Stimulated activated naive CD8-positive, alpha-beta T cell treated with anti-CD3 and anti-CD28 coated beads, Interleukin-15, Interleukin-2, amounts not matched to agents 100 ng/mL and 50 ng/mL, for 24 hours (primary cell): ENCODE measurements around the gene SLC6A12.

Experiments used
- H3K27ac Mint-ChIP-seq: one replicate; pipeline ENCODE4 v1.8.0; 2021; ENCODE audit warnings: mild to moderate bottlenecking, mixed read lengths
- H3K27me3 Mint-ChIP-seq: one replicate; pipeline ENCODE4 v1.8.0; 2021; ENCODE audit warnings: mixed read lengths
- H3K36me3 Mint-ChIP-seq: one replicate; pipeline ENCODE4 v1.8.0; 2021; ENCODE audit warnings: low read depth, mixed read lengths
- H3K4me1 Mint-ChIP-seq: one replicate; pipeline ENCODE4 v1.8.0; 2021; ENCODE audit warnings: low read depth, mixed read lengths
- H3K4me3 Mint-ChIP-seq: one replicate; pipeline ENCODE4 v1.8.0; 2021; ENCODE audit warnings: mild to moderate bottlenecking, mixed read lengths
- H3K9me3 Mint-ChIP-seq: one replicate; pipeline ENCODE4 v1.8.0; 2021; ENCODE audit warnings: mixed read lengths

SLC6A12 gene

GRCh38 chr12:203074-203461 is 10.9 kb downstream of the SLC6A12 start:
- Mint-ChIP-seq H3K36me3 (no peaks in the 10 kb centered on the region), H3K27ac (no peak overlapping the region), H3K4me3 (no peak overlapping the region), H3K9me3 (no peaks in the 10 kb centered on the region), H3K4me1 (no peaks in the 10 kb centered on the region), H3K27me3 (peaks cover 43% of the 10 kb centered on the region)

- Mint-ChIP-seq H3K27me3 (peaks cover 42% of the 10 kb centered on the region), H3K4me1 (no peaks in the 10 kb centered on the region)
Measured at GRCh38 chr12:202081-202731, 11.8 kb downstream of the SLC6A12 start.

DNA sequence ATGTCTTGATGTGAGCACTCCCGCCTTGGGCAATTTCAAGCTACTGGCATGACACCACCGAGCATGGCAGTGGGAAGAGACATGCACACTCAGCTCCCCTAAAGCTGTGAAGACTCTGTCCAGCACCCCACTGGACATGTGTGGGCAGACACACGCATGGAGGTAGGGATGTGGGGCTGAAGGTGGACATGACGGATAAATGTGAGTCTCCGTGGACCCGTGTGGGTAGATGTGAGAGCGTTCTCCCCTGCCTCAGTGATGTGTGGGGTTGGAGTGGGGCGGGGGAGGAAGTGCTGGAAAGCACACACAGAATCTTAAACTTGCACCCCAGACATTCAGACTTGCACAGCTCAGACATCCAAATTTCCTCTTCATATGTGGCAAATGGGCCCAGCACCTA is 12.6 kb downstream of the SLC6A12 start:
- Mint-ChIP-seq H3K9me3 (no peaks in the 10 kb centered on the region), H3K27ac (no peak overlapping the region), H3K36me3 (no peaks in the 10 kb centered on the region), H3K27me3 (peaks cover 38% of the 10 kb centered on the region), H3K4me3 (no peak overlapping the region), H3K4me1 (no peaks in the 10 kb centered on the region)

More at GRCh38 chr12:202081-202731, 11.8 kb downstream of the SLC6A12 start:
- H3K4me3 Mint-ChIP-seq = peak overlapping the region; percentile 20
- H3K9me3 Mint-ChIP-seq = no peaks in the 10 kb centered on the region
- H3K27ac Mint-ChIP-seq = no peak overlapping the region
- H3K36me3 Mint-ChIP-seq = no peaks in the 10 kb centered on the region

DNA sequence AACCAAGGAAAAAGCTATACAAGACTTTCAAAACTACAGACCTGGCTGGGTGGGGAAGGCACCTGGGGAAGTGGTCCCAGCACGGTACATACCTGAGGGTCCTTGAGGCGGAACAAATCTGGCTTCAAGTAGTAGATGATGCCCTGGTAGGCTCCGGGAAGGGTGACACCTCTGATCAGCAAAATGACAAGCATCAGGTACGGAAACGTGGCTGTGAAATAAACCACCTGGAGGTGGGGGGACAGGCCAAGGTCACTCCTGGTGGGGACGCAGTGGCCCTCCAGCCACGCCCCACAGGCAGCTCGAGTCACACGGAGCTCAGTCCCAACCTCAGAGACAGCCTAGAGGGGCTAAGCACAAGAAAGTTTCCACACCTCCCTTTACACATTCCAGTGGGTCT is 15.3 kb downstream of the SLC6A12 start:
- Mint-ChIP-seq H3K4me1 (no peaks in the 10 kb centered on the region), H3K27ac (no peak overlapping the region), H3K27me3 (peaks cover 19% of the 10 kb centered on the region), H3K36me3 (no peaks in the 10 kb centered on the region), H3K9me3 (no peaks in the 10 kb centered on the region), H3K4me3 (no peak overlapping the region)

DNA sequence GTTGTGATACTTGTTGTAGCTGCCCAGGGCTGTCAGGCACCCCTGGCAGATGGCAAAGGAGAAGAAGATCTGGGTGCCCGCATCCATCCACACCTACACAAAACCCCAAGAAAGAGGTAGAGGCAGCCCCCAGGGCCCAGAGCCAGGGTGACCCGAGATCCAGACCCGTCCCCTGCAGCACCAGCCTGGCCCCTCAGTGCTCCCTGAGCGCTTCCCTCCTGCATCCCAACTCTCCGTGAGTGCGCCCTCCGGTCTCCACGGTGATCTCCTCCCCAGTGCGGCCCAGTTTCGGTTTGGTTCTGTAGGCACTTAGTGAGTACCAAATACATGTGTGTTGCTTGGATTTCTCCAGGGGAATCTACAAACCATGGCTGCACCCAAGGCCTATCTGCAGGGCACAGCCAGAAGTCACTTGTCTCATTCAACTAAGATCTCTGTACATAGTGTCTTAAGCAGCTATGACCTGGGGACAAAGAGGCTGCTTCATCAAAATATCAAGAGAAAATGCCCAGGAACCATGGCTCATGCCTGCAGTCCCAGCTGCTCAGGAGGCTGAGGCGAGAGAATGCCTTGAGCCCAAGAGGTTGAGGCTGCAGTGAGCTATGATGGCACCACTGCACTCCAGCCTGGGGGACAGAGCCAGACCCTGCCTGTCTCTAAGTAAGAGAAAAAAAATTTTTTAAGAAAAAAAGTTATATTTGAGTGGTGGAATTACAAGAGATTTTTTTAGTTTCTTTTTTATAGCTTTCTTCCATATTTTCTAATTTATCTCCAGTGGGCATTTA is 15.9 kb downstream of the SLC6A12 start:
- H3K9me3 Mint-ChIP-seq = no peaks in the 10 kb centered on the region
- peaks cover 19% of the 10 kb centered on the region for H3K27me3 Mint-ChIP-seq
- no peaks in the 10 kb centered on the region for H3K4me1 Mint-ChIP-seq
- H3K4me3 Mint-ChIP-seq = no peak overlapping the region
- H3K27ac Mint-ChIP-seq = no peak overlapping the region
- no peaks in the 10 kb centered on the region for H3K36me3 Mint-ChIP-seq

- Mint-ChIP-seq H3K36me3 (no peaks in the 10 kb centered on the region), H3K27me3 (peaks cover 18% of the 10 kb centered on the region), H3K4me3 (no peak overlapping the region), H3K9me3 (no peaks in the 10 kb centered on the region), H3K4me1 (no peaks in the 10 kb centered on the region), H3K27ac (no peak overlapping the region)
Measured at GRCh38 chr12:197347-197746, 16.6 kb downstream of the SLC6A12 start.

- no peaks in the 10 kb centered on the region for H3K4me1 Mint-ChIP-seq
- H3K4me3 Mint-ChIP-seq = no peak overlapping the region
- no peak overlapping the region for H3K27ac Mint-ChIP-seq
- H3K36me3 Mint-ChIP-seq = no peaks in the 10 kb centered on the region
- H3K27me3 Mint-ChIP-seq = peaks cover 11% of the 10 kb centered on the region
- H3K9me3 Mint-ChIP-seq = no peaks in the 10 kb centered on the region
Measured at GRCh38 chr12:196436-196835, 17.5 kb downstream of the SLC6A12 start.

- no peak overlapping the region for H3K27ac Mint-ChIP-seq
- H3K36me3 Mint-ChIP-seq = no peaks in the 10 kb centered on the region
- peaks cover 6% of the 10 kb centered on the region for H3K27me3 Mint-ChIP-seq
- H3K4me1 Mint-ChIP-seq = no peaks in the 10 kb centered on the region
- no peaks in the 10 kb centered on the region for H3K9me3 Mint-ChIP-seq
- H3K4me3 Mint-ChIP-seq = no peak overlapping the region
Measured at GRCh38 chr12:195951-196350, 18.0 kb downstream of the SLC6A12 start.

DNA sequence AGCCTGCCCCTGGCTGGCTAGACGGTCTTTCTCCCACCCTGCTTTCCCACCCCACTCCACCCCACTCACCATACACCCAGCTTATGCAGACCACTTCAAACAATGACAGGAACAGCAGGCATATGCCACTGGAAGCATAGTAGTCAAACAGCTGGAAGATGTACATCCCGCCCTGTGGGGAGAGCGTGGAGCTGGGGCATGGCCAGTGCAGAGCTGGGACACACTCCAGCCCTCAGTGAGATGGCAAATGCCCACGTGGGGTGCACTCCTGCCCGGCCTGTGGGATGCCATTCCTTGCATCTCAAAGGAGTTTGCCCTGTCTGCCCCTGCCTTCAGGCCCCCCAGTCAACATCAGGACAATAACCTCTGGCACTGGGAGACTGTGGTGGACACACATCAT is 18.8 kb downstream of the SLC6A12 start:
- no peaks in the 10 kb centered on the region for H3K36me3 Mint-ChIP-seq
- H3K4me1 Mint-ChIP-seq = no peaks in the 10 kb centered on the region
- H3K27me3 Mint-ChIP-seq = peaks cover 6% of the 10 kb centered on the region
- H3K27ac Mint-ChIP-seq = no peak overlapping the region
- no peaks in the 10 kb centered on the region for H3K9me3 Mint-ChIP-seq
- no peak overlapping the region for H3K4me3 Mint-ChIP-seq

GRCh38 chr12:194276-194675 is 19.7 kb downstream of the SLC6A12 start:
- Mint-ChIP-seq H3K36me3 (no peaks in the 10 kb centered on the region), H3K27me3 (peaks cover 12% of the 10 kb centered on the region), H3K9me3 (no peaks in the 10 kb centered on the region), H3K4me1 (peaks cover under 1% of the 10 kb centered on the region), H3K27ac (no peak overlapping the region), H3K4me3 (no peak overlapping the region)

DNA sequence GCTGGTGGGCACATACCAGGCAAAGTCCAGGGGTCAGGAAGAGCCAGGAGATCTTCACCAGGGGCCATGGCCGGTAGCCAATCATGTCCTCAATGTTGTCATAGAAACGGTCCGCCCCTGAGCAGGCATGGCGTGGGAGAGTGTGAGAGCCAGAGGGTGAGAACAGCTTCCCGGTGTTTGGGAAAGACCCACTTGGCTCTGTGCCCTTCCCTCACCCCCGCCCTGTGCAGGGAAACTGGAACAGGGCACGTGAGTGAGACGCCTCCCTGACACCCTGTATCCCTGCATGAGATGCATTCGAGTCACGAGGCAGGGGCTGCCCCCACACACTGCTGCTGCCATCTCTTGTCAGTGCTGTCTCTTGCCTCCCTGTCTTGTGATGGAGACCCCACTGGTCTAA is 20.7 kb downstream of the SLC6A12 start:
- H3K27me3 Mint-ChIP-seq = peaks cover 12% of the 10 kb centered on the region
- H3K4me3 Mint-ChIP-seq = no peak overlapping the region
- H3K27ac Mint-ChIP-seq = no peak overlapping the region
- H3K9me3 Mint-ChIP-seq = no peaks in the 10 kb centered on the region
- H3K36me3 Mint-ChIP-seq = no peaks in the 10 kb centered on the region
- H3K4me1 Mint-ChIP-seq = peaks cover 8% of the 10 kb centered on the region

GRCh38 chr12:191541-191940 is 22.4 kb downstream of the SLC6A12 start:
- Mint-ChIP-seq H3K9me3 (no peaks in the 10 kb centered on the region), H3K27me3 (peaks cover 12% of the 10 kb centered on the region), H3K27ac (no peak overlapping the region), H3K36me3 (no peaks in the 10 kb centered on the region), H3K4me3 (no peak overlapping the region), H3K4me1 (peaks cover 8% of the 10 kb centered on the region)

DNA sequence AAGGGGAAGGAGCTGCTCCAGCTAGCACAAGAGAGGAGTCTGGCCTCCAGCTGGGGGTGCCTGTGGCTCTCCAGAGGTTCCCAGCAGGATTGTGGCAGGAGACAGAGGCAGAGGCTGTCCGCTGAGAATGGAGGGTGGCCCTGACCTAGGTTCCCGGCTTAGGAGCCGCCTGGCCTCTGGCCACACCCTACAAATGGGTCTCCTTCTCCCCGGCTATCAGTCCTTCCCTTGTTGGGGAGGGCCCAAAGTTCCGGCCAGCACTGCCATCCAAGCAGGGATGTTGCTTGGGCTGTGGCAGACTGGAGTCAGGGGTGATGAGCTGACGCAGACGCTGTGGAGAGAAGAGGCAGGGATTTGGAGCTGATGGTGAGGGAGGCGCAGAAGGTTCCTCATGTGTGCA is 23.1 kb downstream of the SLC6A12 start:
- H3K27ac Mint-ChIP-seq = no peak overlapping the region
- no peaks in the 10 kb centered on the region for H3K9me3 Mint-ChIP-seq
- H3K4me3 Mint-ChIP-seq = no peak overlapping the region
- peaks cover 12% of the 10 kb centered on the region for H3K27me3 Mint-ChIP-seq
- H3K4me1 Mint-ChIP-seq = peaks cover 8% of the 10 kb centered on the region
- no peaks in the 10 kb centered on the region for H3K36me3 Mint-ChIP-seq

DNA sequence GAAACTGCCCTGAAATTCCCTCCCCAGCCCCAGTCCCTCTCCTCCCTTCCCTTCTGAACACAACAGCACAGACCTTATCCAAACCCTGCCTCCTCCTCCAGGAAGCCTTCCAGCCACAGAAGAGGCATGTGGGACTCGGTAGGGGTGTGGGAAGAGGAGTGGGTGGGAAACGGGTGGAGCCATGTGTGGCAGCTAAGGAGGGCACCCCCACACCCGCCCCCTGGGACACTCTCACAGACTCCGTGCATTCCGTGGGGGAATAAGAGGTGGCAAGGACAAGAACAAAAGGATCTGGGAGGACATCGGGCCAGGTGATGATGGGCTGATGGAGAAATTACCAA is 24.4 kb downstream of the SLC6A12 start:
- no peaks in the 10 kb centered on the region for H3K36me3 Mint-ChIP-seq
- H3K4me1 Mint-ChIP-seq = peaks cover 8% of the 10 kb centered on the region
- no peak overlapping the region for H3K27ac Mint-ChIP-seq
- no peak overlapping the region for H3K4me3 Mint-ChIP-seq
- peaks cover 19% of the 10 kb centered on the region for H3K27me3 Mint-ChIP-seq
- no peaks in the 10 kb centered on the region for H3K9me3 Mint-ChIP-seq

DNA sequence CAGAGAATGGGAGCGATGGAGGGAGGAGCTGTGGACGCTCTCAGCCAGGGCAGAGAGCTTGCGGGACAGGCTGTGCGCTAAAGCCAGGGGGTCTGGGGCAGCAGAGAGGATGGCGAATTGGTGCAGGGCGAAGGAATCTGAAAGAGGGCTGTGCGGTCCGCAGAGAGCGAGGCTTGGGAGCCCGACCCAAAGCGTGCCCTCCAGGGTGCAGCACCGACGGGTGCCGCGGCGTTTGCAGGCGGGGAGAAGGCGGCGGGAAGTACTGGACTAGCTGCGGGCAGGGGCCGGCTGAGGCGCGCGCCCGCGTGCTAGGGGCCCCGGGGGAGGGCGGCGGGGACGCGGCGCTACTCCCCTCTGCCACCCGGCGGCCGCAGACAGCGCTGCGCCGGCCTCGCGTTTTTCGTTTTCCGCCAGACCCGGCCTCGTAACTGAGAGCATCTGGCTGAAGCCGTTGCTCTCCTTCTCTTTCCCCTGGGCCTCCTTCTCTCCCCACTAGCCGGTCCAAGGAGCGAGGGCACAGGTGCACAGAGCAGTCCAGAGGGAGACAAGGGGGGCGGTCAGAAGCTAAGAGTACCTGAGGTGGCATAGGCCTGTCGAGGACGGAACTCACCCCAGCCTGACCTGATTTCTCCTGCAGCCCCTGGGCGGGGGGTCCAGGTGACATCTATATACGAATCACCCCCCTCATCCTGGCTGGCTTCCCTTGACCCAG is 24.9 kb downstream of the SLC6A12 start:
- Mint-ChIP-seq H3K4me3 (peak overlapping the region; percentile 72), H3K27me3 (peaks cover 19% of the 10 kb centered on the region), H3K9me3 (no peaks in the 10 kb centered on the region), H3K4me1 (peaks cover 8% of the 10 kb centered on the region), H3K27ac (no peak overlapping the region), H3K36me3 (no peaks in the 10 kb centered on the region)
